Prostate gland (tissue), 2 donors: ENCODE data around the gene C10orf67. TPM values are rescaled to one million over a fixed set of nuclear protein-coding genes. Genes with fewer than 3 reads are reported as not detected.

Experiments
- DNase-seq: peaks from one replicate; pipeline ENCODE4 v3.0.0-alpha.2; 2019; ENCODE audit warnings: low spot score
- H3K27ac ChIP-seq, 2 donors: fragments of 200-600 bp; sonication (generic); 2 replicates each; pipeline ENCODE4 v1.5.1; 2017 to 2019
- H3K27me3 ChIP-seq: fragments of 200-600 bp; sonication (generic); replicated peaks from 2 replicates; pipeline ENCODE4 v1.5.1; 2019; ENCODE audit not compliant: insufficient read depth
- H3K36me3 ChIP-seq, 2 donors: fragments of 200-600 bp; sonication (generic); 1 replicate in 1 of 2; 2 replicates in 1 of 2; pipeline versions ENCODE4 v1.5.1 to v1.8.1; 2017 to 2019
- H3K4me1 ChIP-seq: fragments of 200-600 bp; sonication (generic); replicated peaks from 2 replicates; pipeline ENCODE4 v1.5.1; 2019
- H3K4me3 ChIP-seq, 2 donors: fragments of 200-600 bp; sonication (generic); 2 replicates each; pipeline ENCODE4 v1.5.1; 2017 to 2019
- H3K9me3 ChIP-seq: fragments of 200-600 bp; sonication (generic); 2 replicates; pipeline ENCODE4 v1.5.1; 2017
- POLR2A ChIP-seq: fragments of 450-650 bp; IDR thresholded peaks from one replicate; pipeline ENCODE4 v1.6.1; 2016; ENCODE audit warnings: antibody characterized with exemption, mild to moderate bottlenecking
- POLR2AphosphoS5 ChIP-seq: sonication (generic); formaldehyde crosslinking; IDR thresholded peaks from one replicate; pipeline ENCODE4 v1.6.1; 2017; ENCODE audit warnings: antibody characterized with exemption
- WGBS: methylation state at CpG from one replicate; pipeline ENCODE4 v1.1.5; 2018; 5-methylcytosine and 5-hydroxymethylcytosine counted together
- intact Hi-C: fragments of 100-400 bp; cut with DNase I; formaldehyde crosslinking; loops from one replicate; pipeline ENCODE4 v1.14.2; 2022
- total RNA-seq, 2 donors: library from RNA; depleted of rRNA; stranded (reverse); fragments of >200 nt; gene quantifications; one replicate each; pipeline ENCODE4 v1.1.0, GENCODE V29; 2016
- TF ChIP-seq, protein P1 (sequence below), 4 experiments: fragments of 200-600 bp in 2 of 4; fragments of 450-650 bp in 2 of 4; sonication (generic) in 2 of 4; IDR thresholded peaks; 1 replicate in 3 of 4; 2 replicates in 1 of 4; pipeline ENCODE4 v1.5.1; 2016 to 2019; ENCODE audit warnings: antibody characterized with exemption in 4 of 4, mild to moderate bottlenecking in 2 of 4, moderate library complexity in 2 of 4

C10orf67 gene
- total RNA-seq, 2 donors from 2014 or later: 1.0 TPM; not detected in 1

DNA sequence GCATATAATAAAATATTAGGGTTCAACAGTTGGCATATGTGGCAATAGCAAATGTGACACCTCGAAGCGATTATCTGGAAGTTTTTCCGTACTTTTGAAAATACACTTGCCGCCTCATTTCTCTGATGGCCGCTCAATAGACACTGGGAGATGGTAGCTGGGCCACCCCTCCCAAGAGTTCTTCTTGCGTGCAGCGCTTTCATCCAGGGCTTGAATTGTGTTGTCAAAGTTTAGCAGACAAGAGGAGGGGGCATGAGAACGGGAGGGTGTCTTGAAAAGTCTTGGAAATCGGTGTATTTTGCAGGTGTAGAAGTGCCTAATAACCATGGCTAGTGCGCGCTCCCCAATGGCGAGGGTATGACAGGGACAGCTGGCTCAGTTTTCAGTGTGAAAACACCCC lies 144.0 kb downstream of the C10orf67 start:
- peaks cover 48% of the 10 kb centered on the region for H3K27me3 ChIP-seq
- no peak for DNase-seq
- no peaks in the 10 kb centered on the region for H3K36me3 ChIP-seq
- H3K27ac ChIP-seq: no peak overlapping the region
- no peak for TF ChIP-seq POLR2A
- no peak for TF ChIP-seq POLR2AphosphoS5
- TF ChIP-seq, protein P1, sequence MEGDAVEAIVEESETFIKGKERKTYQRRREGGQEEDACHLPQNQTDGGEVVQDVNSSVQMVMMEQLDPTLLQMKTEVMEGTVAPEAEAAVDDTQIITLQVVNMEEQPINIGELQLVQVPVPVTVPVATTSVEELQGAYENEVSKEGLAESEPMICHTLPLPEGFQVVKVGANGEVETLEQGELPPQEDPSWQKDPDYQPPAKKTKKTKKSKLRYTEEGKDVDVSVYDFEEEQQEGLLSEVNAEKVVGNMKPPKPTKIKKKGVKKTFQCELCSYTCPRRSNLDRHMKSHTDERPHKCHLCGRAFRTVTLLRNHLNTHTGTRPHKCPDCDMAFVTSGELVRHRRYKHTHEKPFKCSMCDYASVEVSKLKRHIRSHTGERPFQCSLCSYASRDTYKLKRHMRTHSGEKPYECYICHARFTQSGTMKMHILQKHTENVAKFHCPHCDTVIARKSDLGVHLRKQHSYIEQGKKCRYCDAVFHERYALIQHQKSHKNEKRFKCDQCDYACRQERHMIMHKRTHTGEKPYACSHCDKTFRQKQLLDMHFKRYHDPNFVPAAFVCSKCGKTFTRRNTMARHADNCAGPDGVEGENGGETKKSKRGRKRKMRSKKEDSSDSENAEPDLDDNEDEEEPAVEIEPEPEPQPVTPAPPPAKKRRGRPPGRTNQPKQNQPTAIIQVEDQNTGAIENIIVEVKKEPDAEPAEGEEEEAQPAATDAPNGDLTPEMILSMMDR (IDR thresholded peaks at IDR 0.05): no peak
- no peaks in the 10 kb centered on the region for H3K4me1 ChIP-seq
- H3K9me3 ChIP-seq: no peaks in the 10 kb centered on the region
- intact Hi-C loops: no loop called here
- H3K4me3 ChIP-seq: no peak overlapping the region
- WGBS: 5% methylated on average over 12 of the region's 12 CpGs

DNA sequence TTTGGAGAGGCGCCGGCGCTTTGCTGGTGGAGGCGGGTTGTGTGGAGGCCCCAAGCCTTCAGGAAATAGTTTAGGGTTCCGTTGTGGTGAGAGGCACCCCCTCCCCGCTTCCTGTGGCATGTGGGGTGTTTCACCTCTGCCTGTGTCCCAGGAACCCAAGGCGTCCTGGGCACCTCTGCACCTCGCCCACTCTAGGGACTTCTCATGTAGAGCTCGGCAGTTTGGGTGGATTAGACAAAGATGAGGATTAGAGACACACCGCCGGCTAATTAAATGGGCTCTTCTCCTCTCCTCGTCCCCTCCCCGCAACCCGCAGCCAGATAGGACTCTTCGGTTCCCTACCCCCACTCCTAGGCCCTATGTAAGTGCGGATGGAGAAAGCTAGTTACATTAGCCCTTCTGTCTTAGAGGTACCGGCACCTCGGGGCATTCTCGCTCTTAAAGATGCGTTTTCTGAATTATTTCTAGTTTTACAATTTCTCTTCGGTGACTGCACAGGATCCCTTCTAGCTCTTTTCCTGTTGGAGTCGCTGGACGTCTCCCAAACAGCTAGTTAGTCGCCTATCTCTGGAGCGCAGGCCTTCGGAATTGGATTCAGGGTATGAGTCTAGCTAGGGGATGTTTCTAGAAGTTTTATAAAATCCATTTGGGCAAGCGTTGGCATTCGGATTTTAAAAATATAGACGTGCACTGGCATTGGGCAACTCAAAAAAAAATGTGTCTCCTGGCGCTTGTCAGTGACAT lies 144.7 kb downstream of the C10orf67 start:
- WGBS: 2% methylated on average over 28 of the region's 30 CpGs
- H3K4me3 ChIP-seq: no peak overlapping the region
- H3K4me1 ChIP-seq: no peaks in the 10 kb centered on the region
- no peaks in the 10 kb centered on the region for H3K36me3 ChIP-seq
- TF ChIP-seq, protein P1 (IDR thresholded peaks at IDR 0.05): no peak
- TF ChIP-seq POLR2AphosphoS5 (no peak), POLR2A (no peak)
- peaks cover 54% of the 10 kb centered on the region for H3K27me3 ChIP-seq
- H3K9me3 ChIP-seq: no peaks in the 10 kb centered on the region
- intact Hi-C loops: no loop called here
- no peak for DNase-seq
- H3K27ac ChIP-seq: no peak overlapping the region

DNA sequence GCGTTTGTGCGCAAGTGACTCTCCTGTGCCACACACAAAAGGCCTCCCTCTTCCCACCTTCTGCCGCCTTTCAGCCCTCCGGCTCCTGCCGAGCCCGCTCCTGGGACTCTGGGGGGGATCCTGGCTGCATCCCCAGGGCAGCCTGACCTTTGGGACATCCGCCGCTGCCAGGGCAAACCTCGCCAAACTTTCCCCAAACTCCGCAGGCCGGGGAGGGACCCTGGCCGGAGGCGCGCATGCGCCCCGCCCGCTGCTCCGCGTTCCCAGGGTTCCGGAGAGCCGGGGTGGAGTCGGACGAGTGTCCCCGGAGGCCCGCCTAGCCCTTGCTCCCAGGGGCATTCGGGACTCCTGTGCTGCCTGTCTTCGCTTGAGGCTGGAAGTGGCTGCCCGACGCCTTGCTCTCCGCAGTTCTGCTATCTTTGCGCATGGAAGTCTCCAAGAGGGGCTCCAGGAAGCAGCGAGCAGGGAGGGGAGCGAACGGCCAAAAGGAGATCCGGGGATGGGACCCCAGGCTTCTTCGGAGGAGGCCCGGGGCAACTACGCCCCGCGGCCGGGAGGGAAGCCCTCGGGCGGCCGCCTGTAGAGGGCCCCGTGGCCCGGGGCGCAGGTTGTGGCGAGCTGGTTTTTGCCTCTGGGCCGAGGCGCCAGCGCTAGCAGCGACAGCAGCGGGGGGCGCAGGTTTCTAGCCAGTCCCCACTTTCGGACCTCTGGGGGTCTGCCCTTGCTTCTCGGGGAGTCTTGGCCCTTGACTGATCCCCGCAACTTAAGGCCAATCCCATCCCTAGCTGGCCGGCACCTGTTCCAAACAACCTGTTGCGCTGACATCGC lies 145.4 kb downstream of the C10orf67 start:
- Histone ChIP-seq H3K4me1 (no peaks in the 10 kb centered on the region), H3K27ac (no peak overlapping the region), H3K36me3 (no peaks in the 10 kb centered on the region), H3K9me3 (no peaks in the 10 kb centered on the region), H3K27me3 (peaks cover 58% of the 10 kb centered on the region), H3K4me3 (no peak overlapping the region)
- TF ChIP-seq, protein P1 (IDR thresholded peaks at IDR 0.05): no peak
- no peak for TF ChIP-seq POLR2A
- no peak for TF ChIP-seq POLR2AphosphoS5
- 2% methylated on average over 41 of the region's 60 CpGs for WGBS
- intact Hi-C loops: no loop called here
- DNase-seq: no peak

DNA sequence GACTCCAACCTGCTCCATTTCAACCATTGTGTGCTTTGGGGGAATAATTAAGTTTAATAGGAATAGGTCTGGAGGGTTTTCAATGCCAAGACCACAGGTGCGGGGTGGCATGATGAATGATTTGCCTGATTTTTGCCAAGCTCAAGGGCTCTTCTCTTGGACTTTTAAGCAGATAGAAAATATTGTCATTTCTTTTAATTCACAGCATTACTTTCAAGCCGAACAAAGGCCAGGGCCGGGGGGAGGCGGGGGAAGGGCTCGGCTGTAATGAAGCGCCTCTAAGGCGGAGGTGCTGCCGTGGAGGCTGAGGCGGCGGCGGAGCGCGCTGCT lies 146.0 kb downstream of the C10orf67 start:
- peaks cover 54% of the 10 kb centered on the region for H3K27me3 ChIP-seq
- DNase-seq: no peak
- TF ChIP-seq POLR2AphosphoS5 (no peak), POLR2A (no peak)
- TF ChIP-seq, protein P1 (IDR thresholded peaks at IDR 0.05): no peak
- no peak overlapping the region for H3K27ac ChIP-seq
- H3K4me1 ChIP-seq: no peaks in the 10 kb centered on the region
- no peaks in the 10 kb centered on the region for H3K36me3 ChIP-seq
- intact Hi-C loops: no loop called here
- H3K9me3 ChIP-seq: no peaks in the 10 kb centered on the region
- WGBS: 3% methylated on average over 13 of the region's 13 CpGs
- no peak overlapping the region for H3K4me3 ChIP-seq
